Stomach (tissue), 4 donors: ENCODE data around the gene ALK.

Experiments
- EP300 ChIP-seq: sonication (generic); formaldehyde crosslinking; IDR thresholded peaks from one replicate; pipeline ENCODE4 v1.6.1; 2017; ENCODE audit warnings: antibody characterized with exemption
- POLR2A ChIP-seq, 4 donors: fragments of 450-650 bp; IDR thresholded peaks; one replicate each; pipeline ENCODE4 v1.6.1; 2016; ENCODE audit warnings: antibody characterized with exemption in 4 of 4, control low read depth in 2 of 4, mild to moderate bottlenecking in 1 of 4, moderate library complexity in 1 of 4
- POLR2AphosphoS5 ChIP-seq, 3 donors: sonication (generic); formaldehyde crosslinking; IDR thresholded peaks; one replicate each; pipeline ENCODE4 v1.6.1; 2016; ENCODE audit warnings: antibody characterized with exemption in 3 of 3
- TF ChIP-seq, protein P1 (sequence below), 7 experiments: fragments of 450-650 bp in 4 of 7; fragments of 200-600 bp in 3 of 7; sonication (generic) in 3 of 7; IDR thresholded peaks; one replicate each; pipeline ENCODE4 v1.5.1; 2016 to 2019; ENCODE audit warnings: antibody characterized with exemption in 7 of 7, control low read depth in 2 of 7, mild to moderate bottlenecking in 1 of 7

GRCh38 chr2:29174937-29175336 is 746.4 kb downstream of the ALK start:
- TF ChIP-seq, protein P1, sequence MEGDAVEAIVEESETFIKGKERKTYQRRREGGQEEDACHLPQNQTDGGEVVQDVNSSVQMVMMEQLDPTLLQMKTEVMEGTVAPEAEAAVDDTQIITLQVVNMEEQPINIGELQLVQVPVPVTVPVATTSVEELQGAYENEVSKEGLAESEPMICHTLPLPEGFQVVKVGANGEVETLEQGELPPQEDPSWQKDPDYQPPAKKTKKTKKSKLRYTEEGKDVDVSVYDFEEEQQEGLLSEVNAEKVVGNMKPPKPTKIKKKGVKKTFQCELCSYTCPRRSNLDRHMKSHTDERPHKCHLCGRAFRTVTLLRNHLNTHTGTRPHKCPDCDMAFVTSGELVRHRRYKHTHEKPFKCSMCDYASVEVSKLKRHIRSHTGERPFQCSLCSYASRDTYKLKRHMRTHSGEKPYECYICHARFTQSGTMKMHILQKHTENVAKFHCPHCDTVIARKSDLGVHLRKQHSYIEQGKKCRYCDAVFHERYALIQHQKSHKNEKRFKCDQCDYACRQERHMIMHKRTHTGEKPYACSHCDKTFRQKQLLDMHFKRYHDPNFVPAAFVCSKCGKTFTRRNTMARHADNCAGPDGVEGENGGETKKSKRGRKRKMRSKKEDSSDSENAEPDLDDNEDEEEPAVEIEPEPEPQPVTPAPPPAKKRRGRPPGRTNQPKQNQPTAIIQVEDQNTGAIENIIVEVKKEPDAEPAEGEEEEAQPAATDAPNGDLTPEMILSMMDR (IDR thresholded peaks at IDR 0.05) = no peak
- TF ChIP-seq POLR2AphosphoS5 (IDR thresholded peaks at IDR 0.05) (no peak), EP300 (no peak), POLR2A (IDR thresholded peaks at IDR 0.05) (no peak)
